GM21529 (cell line): ENCODE data around the gene NDUFAF2.
"Not testable (repeated sequence)": the region's sequence is repeated elsewhere in the genome, so short reads cannot be mapped to it uniquely, and the experiment has no call there.

Experiments
- ATAC-seq: cut with Tn5 transposase; IDR thresholded peaks from one replicate; pipeline ENCODE4 v1.9.1; 2021; ENCODE audit not compliant: unreplicated experiment

Gene NDUFAF2

DNA sequence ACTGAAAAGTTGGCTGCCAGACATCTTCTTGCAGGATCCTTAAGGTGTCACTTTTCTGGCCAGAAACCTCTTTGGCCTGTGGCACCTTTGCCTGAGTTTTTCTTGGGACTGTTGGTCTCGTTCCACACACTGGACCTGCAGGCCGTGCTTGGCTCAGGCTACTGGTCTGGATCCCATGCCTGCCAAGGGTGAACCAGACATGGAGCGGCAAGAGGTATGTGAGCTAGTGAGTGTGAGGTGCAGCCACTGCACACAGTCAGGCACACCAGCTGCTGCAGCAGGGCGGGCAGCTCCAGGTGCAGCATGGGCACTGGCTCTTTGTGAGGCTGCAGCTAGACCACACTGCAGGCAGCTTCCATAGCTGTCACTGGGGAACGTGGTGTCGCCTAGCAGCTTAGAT lies 47.9 kb downstream of the NDUFAF2 start:
- no peak for ATAC-seq

GRCh38 chr5:60993425-60993824 lies 48.4 kb downstream of the NDUFAF2 start:
- no peak for ATAC-seq

- no peak for ATAC-seq
These were observed 49.0 kb downstream of the NDUFAF2 start for GRCh38 chr5:60993875-60994571.

DNA sequence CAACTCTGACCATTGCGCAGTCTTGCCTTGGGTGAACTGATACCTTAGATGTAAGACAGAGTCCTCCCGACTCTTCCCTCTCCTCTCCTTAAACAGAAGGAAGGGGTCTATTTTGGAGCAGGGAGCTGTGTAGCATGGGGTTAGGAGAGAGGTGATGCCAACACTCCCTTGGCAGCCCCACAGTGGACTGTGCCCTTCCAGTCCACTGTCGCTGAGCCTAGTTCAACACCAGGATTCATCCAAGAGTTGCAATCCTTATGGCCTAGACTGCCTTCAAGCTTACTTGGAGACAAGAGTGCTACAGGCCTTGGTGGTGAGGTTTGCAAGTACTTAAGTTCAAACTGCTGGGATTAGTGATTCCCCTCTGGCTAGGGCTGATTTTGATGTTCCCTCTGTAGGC lies 51.4 kb downstream of the NDUFAF2 start:
- ATAC-seq, result no peak

GRCh38 chr5:60997721-60998120 lies 52.7 kb downstream of the NDUFAF2 start:
- ATAC-seq, result no peak

- no peak for ATAC-seq
These were observed 55.9 kb downstream of the NDUFAF2 start for GRCh38 chr5:61000887-61001286.

- no peak for ATAC-seq
These were observed 56.6 kb downstream of the NDUFAF2 start for GRCh38 chr5:61001647-61002046.

- ATAC-seq, result no peak
These were observed 57.8 kb downstream of the NDUFAF2 start for GRCh38 chr5:61002611-61003355.

DNA sequence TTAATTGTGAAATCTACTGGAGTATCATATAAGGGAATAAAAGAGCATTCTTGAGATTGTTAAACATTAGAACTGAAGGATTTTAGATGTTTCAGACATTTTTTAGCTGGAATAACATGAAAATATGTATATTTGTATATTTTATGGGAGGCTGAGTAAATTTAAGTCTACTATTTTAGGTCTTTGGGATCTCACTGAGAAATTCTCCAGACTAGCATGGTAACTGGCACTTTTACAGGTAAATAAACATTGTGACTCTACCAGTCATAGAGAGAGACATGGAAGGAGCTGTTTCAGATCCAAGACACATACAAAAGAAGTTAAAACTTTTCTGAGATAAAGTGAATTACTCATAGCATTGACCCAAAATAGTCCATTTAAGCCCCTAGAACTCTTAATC lies 59.4 kb downstream of the NDUFAF2 start:
- no peak for ATAC-seq

- ATAC-seq, result no peak
These were observed 64.9 kb downstream of the NDUFAF2 start for GRCh38 chr5:61009907-61010306.

DNA sequence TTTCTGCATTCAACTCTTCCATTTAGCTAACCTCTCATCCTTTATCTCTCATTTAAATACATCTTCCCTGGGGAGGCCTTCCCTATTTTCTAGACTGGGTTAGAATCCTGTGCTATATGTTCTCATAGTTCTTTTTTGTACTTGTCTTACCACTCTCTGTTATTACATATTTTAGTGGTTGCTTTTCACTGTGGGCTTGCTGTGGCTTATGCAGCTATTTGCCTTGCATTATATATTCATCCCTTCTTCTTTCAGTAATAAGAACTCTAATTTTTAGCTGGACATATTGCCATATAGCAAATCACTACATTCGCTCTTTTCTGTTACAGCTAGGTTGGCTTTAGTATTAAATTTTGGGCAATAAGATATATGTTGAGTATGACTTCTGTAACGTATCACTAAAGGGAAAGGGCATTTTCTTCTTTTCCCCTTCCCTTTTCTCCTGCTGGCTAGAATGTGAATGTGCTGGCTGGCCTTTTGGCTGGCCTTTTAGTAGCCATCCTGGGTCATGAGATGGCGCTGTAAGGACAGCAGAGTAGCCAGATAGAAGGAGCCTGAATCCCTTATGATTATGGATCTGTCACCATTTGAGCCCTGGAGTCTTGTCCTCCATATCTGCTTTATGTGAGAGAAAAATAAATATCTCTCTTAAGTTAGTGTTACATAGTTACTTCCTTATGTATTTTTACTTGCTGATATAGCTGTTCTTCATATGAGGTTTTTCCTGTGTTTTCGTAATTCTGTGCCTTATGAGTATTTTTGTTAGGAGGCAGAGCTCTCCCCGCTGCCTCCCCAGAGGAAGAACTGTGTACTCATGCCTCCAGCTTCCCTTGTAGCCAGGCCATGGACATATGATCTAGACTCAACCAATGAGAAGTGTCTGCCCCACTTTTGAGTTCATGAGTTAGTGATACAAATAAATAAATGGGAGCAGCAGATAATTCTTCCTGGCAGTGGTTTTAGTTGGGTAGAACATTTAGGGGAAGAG lies 65.8 kb downstream of the NDUFAF2 start:
- ATAC-seq, result no peak

DNA sequence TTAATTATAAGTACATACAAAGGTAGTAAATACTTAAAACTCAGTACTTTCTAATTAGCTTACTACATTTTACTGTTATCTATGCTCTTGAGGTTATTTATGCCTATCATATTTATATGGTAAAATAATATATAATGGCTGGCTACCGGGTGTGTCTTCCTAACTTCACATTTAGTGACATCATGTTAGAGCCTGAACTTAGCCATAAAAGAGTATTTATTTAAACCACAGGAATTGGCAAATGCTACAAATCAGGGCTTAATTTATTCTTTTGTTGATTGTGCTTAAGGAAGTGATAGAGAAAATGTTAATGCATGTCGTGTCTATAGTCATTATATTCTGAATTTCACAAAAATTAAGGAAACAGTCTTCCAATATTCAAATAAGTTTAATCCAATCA lies 73.1 kb downstream of the NDUFAF2 start:
- no peak for ATAC-seq

GRCh38 chr5:61019642-61020041 lies 74.6 kb downstream of the NDUFAF2 start:
- no peak for ATAC-seq

DNA sequence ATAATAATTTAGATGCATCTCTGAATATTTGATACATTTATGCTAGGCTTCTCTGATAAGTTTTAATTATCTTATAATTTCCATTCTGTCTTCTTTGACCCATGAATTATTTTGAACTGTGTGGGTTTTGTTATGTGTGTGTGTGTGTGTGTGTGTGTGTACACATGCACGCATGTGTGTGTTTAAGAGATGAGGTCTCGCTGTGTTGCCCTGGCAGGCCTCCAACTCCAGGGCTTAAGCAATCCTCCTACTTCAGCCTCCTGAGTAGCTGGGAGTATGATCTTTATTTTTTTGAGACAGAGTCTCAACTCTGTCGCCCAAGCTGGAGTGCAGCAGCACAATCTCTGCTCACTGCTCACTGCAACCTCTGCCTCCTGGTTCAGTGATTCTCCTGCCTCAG lies 75.4 kb downstream of the NDUFAF2 start:
- no peak for ATAC-seq

GRCh38 chr5:61023131-61023530 lies 78.1 kb downstream of the NDUFAF2 start:
- ATAC-seq, result no peak

DNA sequence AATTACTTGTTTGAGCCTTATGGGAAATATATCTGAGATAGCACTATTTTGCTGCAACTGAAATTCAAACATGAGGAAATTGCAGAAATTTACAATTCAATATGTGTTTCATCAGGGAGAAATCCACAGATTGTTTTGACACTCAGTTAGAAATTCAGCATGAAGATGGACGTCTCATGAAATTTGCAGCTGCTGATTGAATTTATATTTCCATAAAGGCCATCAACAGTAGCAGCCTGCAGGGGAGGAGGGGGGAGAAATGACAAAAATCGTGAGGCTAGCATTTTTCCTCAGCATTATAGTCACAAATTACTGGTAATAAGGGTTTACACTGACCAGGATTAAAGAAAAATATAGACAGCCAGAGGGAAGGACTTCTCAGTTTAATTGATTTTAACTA lies 81.0 kb downstream of the NDUFAF2 start:
- ATAC-seq, result no peak

DNA sequence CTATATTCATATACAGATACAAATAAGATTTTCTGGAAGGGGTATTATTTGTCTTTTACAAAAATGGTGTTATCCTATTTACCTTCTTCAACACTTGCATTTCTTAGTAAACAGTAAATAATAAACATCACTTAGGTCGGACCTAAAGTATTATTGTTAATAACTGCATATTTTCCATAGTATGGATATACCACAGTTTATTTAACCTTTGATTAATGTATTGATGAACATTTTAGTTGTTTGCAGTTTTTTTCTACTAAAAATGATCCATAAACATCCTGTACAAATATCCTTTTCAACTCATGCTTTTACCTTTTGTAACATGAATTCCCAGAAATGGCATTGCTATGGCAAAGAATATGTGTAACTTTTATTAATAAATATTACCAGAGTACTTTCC lies 83.4 kb downstream of the NDUFAF2 start:
- ATAC-seq, result no peak

GRCh38 chr5:61029456-61030162 lies 84.6 kb downstream of the NDUFAF2 start:
- ATAC-seq, result no peak

- ATAC-seq, result no peak
These were observed 85.1 kb downstream of the NDUFAF2 start for GRCh38 chr5:61030163-61030482.

DNA sequence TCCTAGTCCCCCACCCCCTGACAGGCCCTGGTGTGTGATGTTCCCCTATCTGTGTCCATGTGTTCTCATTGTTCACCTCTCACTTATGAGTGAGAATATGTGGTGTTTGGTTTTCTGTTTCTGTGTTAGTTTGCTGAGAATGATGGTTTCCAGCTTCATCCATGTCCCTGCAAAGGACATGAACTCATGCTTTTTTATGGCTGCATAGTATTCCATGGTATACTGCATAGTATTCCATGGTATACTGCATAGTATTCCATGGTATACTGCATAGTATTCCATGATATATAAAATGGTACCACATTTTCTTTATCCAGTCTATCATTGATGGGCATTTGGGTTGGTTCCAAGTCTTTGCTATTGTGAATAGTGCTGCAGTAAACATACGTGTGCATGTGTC lies 86.3 kb downstream of the NDUFAF2 start:
- ATAC-seq, result not testable (repeated sequence)

DNA sequence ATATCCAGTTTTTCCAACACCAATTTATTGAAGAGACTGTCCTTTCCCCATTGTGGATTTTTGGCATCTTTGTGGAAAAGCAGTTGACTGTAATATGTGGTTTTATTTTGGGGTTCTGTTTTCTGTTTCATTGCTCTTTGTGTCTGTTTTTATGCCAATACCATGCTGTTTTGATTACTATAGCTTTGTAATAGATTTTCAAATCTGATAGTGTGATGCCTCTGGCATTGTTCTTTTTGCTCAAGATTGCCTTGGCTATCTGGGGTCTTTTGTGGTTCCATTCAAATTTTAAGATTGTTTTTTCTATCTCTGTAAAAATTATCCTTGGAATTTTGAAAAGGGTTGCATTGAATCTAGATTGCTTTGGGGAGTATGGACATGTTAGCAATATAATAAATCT lies 99.5 kb downstream of the NDUFAF2 start:
- ATAC-seq, result no peak
